Measurements from ENCODE around the gene YIF1B. TPM values are rescaled to one million over a fixed set of nuclear protein-coding genes. Genes with fewer than 3 reads are reported as not detected.
"Not testable (repeated sequence)": the region's sequence is repeated elsewhere in the genome, so short reads cannot be mapped to it uniquely, and the experiment has no call there.

The YIF1B gene
- total and polyA plus RNA-seq, 3 donors from 2014 or later, result 52.1 to 63.7 (median 63.5) TPM

DNA sequence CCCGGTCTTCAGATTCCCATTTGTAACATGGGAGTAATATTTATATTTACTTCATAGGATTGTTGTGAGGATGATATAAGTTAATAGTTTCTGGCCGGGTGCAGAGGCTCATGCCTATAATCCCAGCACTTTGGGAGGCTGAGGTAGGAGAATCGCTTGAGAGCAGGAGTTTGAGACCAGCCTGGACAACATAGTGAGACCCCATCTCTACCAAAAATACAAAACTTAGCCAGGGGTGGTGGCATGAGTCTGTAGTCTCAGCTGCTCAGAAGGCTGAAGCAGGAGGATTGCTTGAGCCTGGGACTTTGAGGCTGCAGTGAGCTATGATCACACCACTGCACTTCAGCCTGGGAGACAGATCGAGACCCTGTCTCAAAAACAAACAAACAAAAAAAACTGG lies 31.1 kb upstream of the YIF1B start:
- H3K36me3 ChIP-seq (ENCODE audit: low read depth, missing control alignments), result no peaks in the 10 kb centered on the region
- 90% methylated on average over 4 of the region's 4 CpGs for WGBS, 2 donors
- DNase-seq, result no peak
- no peaks in the 10 kb centered on the region for H3K4me1 ChIP-seq
- intact Hi-C loops (cut with DNase I; ENCODE audit: low total_unique reads), result no loop called here
- no peaks in the 10 kb centered on the region for H3K27me3 ChIP-seq
- no peak overlapping the region for H3K27ac ChIP-seq
- H3K9me3 ChIP-seq, result no peaks in the 10 kb centered on the region
- H3K4me3 ChIP-seq, result no peak overlapping the region
- TF ChIP-seq CTCF (IDR thresholded peaks at IDR 0.05) (no peak), POLR2A (IDR thresholded peaks at IDR 0.05) (no peak)

DNA sequence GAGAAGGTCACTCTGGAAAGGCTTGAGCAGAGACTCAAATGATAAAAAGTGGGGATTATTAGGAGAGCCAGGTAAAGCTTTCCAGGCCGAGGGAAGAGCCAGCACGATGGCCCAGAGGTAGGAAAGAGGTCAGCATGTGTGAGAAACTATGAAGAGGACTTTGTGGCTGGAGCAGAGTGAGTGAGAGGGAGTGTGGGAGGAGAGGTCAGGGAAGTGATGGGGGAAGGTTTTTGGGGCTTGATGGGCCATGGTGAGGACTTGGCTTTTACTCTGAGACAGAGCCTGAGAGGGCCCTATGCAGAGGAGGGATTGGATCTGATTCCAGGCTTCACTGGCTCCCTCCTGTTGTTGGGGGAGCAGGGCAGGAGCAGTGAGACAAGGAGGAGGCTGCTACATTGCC lies 25.2 kb upstream of the YIF1B start:
- intact Hi-C loops (cut with DNase I; ENCODE audit: low total_unique reads), result no loop called here
- Histone ChIP-seq H3K4me1 (peaks cover 4% of the 10 kb centered on the region), H3K27me3 (no peaks in the 10 kb centered on the region), H3K36me3 (ENCODE audit: low read depth, missing control alignments) (no peaks in the 10 kb centered on the region), H3K4me3 (no peak overlapping the region), H3K27ac (no peak overlapping the region), H3K9me3 (no peaks in the 10 kb centered on the region)
- no peak for TF ChIP-seq CTCF (IDR thresholded peaks at IDR 0.05)
- no peak for TF ChIP-seq POLR2A (IDR thresholded peaks at IDR 0.05)
- 82 to 92% methylated on average over 2 of the region's 2 CpGs for WGBS, 2 donors
- no peak for DNase-seq

GRCh38 chr19:38339011-38339410 lies 23.3 kb upstream of the YIF1B start:
- WGBS, 2 donors, result 70 to 73% methylated on average over 4 of the region's 4 CpGs
- DNase-seq; H3K4me1 ChIP-seq; H3K9me3 ChIP-seq; H3K27ac ChIP-seq; H3K36me3 ChIP-seq (ENCODE audit: low read depth, missing control alignments); intact Hi-C loops (cut with DNase I; ENCODE audit: low total_unique reads); H3K27me3 ChIP-seq; H3K4me3 ChIP-seq: not testable (repeated sequence)

DNA sequence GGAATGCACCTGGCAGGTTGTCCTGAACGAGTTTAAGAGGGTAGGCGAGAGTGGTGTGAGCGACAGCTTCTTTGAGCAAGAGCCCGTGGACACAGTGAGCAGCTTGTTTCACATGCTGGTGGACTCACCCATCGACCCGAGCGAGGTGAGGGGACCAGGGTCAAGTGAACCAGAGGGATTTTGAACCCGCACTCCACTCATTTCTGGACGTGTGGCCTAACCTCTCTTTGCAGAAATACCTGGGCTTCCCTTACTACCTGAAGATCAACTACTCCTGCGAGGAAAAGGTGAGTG lies 21.6 kb upstream of the YIF1B start:
- WGBS, 2 donors, result 48 to 63% methylated on average over 6 to 10 of the region's 10 CpGs
- Histone ChIP-seq H3K9me3 (no peaks in the 10 kb centered on the region), H3K4me3 (peak overlapping the region; percentile 63 to 66), H3K27me3 (no peaks in the 10 kb centered on the region), H3K27ac (peak overlapping the region in 1 of 2 donors; percentile 96), H3K4me1 (peaks cover 4% of the 10 kb centered on the region), H3K36me3 (ENCODE audit: low read depth, missing control alignments) (no peaks in the 10 kb centered on the region)
- no peak for DNase-seq
- intact Hi-C loops (cut with DNase I; ENCODE audit: low total_unique reads), result no loop called here
- TF ChIP-seq POLR2A (IDR thresholded peaks at IDR 0.05) (no peak), CTCF (IDR thresholded peaks at IDR 0.05) (no peak)

GRCh38 chr19:38336638-38337359 lies 21.1 kb upstream of the YIF1B start:
- Histone ChIP-seq H3K4me3 (peak overlapping the region; percentile 63 to 66), H3K36me3 (ENCODE audit: low read depth, missing control alignments) (no peaks in the 10 kb centered on the region), H3K9me3 (no peaks in the 10 kb centered on the region), H3K4me1 (peaks cover 4% of the 10 kb centered on the region), H3K27me3 (no peaks in the 10 kb centered on the region), H3K27ac (peak overlapping the region; percentile 81 to 96)
- intact Hi-C loops (cut with DNase I; ENCODE audit: low total_unique reads), result no loop called here
- TF ChIP-seq POLR2A (IDR thresholded peaks at IDR 0.05) (no peak), CTCF (IDR thresholded peaks at IDR 0.05) (no peak)
- WGBS, 2 donors, result 1 to 3% methylated on average over 28 to 41 of the region's 41 CpGs
- peak; percentile 97 for DNase-seq

Measured in testis (tissue), 3 donors.